ENCODE data around the gene CFAP210. TPM values are rescaled to one million over a fixed set of nuclear protein-coding genes. Genes with fewer than 3 reads are reported as not detected.

CFAP210 gene
- polyA plus RNA-seq, 3 donors from 2014 or later: not detected

- DNase-seq: no peak
- peak overlapping the region in 1 of 6 donors; percentile 34 for H3K27ac Mint-ChIP-seq
- no peak overlapping the region for H3K4me3 Mint-ChIP-seq
Measured at GRCh38 chr2:169659320-169659719, 34.9 kb downstream of the CFAP210 start.

DNA sequence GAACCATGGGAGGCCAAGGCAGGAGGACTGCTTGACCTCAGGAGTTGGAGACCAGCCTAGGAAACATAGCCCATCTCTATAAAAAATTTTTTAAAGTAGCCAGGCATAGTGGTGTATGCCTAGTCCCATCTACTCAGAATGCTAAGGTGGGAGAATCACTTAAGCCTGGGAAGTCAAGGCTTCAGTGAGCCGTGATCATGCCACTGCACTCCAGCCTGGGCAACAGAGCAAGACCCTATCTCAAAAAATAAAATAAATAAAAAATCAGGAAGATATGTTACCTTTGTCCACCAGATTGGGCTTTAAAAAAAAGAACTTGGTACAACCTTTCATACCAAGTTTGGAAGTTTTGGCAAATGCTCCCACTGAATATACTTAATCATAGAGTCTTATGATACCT lies 35.3 kb downstream of the CFAP210 start:
- Mint-ChIP-seq H3K4me3 (no peak overlapping the region), H3K9me3 (peaks cover 0 to under 1% (median 0%) of the 10 kb centered on the region in 6 donors), H3K36me3 (no peaks in the 10 kb centered on the region), H3K4me1 (no peaks in the 10 kb centered on the region), H3K27ac (no peak overlapping the region), H3K27me3 (ENCODE audit: low read depth in 3 of 3) (peaks cover 0 to 9% (median 4%) of the 10 kb centered on the region in 3 donors)
- DNase-seq: no peak

More at GRCh38 chr2:169659320-169659719, 34.9 kb downstream of the CFAP210 start:
- Mint-ChIP-seq H3K36me3 (no peaks in the 10 kb centered on the region), H3K27me3 (ENCODE audit: low read depth in 3 of 3) (peaks cover 0 to 9% (median 4%) of the 10 kb centered on the region in 3 donors), H3K4me1 (no peaks in the 10 kb centered on the region), H3K9me3 (peaks cover 0 to 2% (median 0%) of the 10 kb centered on the region in 6 donors)

GRCh38 chr2:169656164-169656563 lies 38.0 kb downstream of the CFAP210 start:
- H3K4me3 Mint-ChIP-seq: no peak overlapping the region
- DNase-seq: no peak
- H3K36me3 Mint-ChIP-seq: no peaks in the 10 kb centered on the region
- no peak overlapping the region for H3K27ac Mint-ChIP-seq
- H3K4me1 Mint-ChIP-seq: no peaks in the 10 kb centered on the region
- H3K9me3 Mint-ChIP-seq: no peaks in the 10 kb centered on the region
- H3K27me3 Mint-ChIP-seq (ENCODE audit: low read depth in 3 of 3): peaks cover 0 to 18% (median 8%) of the 10 kb centered on the region in 3 donors

- H3K27me3 Mint-ChIP-seq (ENCODE audit: low read depth in 3 of 3): peaks cover 0 to 15% (median 8%) of the 10 kb centered on the region in 3 donors
- H3K36me3 Mint-ChIP-seq: no peaks in the 10 kb centered on the region
- H3K9me3 Mint-ChIP-seq: no peaks in the 10 kb centered on the region
- H3K4me1 Mint-ChIP-seq: no peaks in the 10 kb centered on the region
- H3K4me3 Mint-ChIP-seq: no peak overlapping the region
- no peak overlapping the region for H3K27ac Mint-ChIP-seq
- DNase-seq: no peak
Measured at GRCh38 chr2:169653636-169654035, 40.6 kb downstream of the CFAP210 start.

- H3K27ac Mint-ChIP-seq: no peak overlapping the region
- H3K4me1 Mint-ChIP-seq: no peaks in the 10 kb centered on the region
- H3K27me3 Mint-ChIP-seq (ENCODE audit: low read depth in 3 of 3): peaks cover 2 to 12% (median 6%) of the 10 kb centered on the region in 3 donors
- DNase-seq: no peak
- no peak overlapping the region for H3K4me3 Mint-ChIP-seq
- H3K9me3 Mint-ChIP-seq: no peaks in the 10 kb centered on the region
- H3K36me3 Mint-ChIP-seq: no peaks in the 10 kb centered on the region
Measured at GRCh38 chr2:169649278-169649677, 44.9 kb downstream of the CFAP210 start.

DNA sequence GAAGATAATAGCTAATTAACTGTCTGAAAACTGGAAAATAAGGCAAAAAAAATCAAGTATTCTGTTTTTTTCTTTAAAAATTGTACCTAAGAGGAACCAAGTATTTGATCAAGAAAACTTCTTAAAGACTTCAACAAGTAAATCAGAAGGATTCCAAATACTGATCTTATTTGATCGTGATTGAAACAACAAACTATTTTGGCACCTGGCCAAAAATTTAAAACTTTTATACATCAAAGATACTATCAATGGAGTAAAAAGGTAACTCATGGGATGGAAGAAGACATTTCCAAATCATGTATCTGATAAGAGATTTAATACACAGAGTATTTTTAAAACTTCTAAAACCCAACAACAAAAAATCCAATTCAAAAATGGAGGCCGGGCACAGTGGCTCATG lies 46.7 kb downstream of the CFAP210 start:
- no peaks in the 10 kb centered on the region for H3K36me3 Mint-ChIP-seq
- no peak for DNase-seq
- no peaks in the 10 kb centered on the region for H3K4me1 Mint-ChIP-seq
- peaks cover 0 to 12% (median 2%) of the 10 kb centered on the region in 3 donors for H3K27me3 Mint-ChIP-seq (ENCODE audit: low read depth in 3 of 3)
- H3K9me3 Mint-ChIP-seq: no peaks in the 10 kb centered on the region
- H3K27ac Mint-ChIP-seq: no peak overlapping the region
- no peak overlapping the region for H3K4me3 Mint-ChIP-seq

GRCh38 chr2:169644173-169644572 lies 50.0 kb downstream of the CFAP210 start:
- Mint-ChIP-seq H3K27me3 (ENCODE audit: low read depth in 3 of 3) (peaks cover 0 to 2% (median 1%) of the 10 kb centered on the region in 3 donors), H3K4me3 (no peak overlapping the region), H3K27ac (no peak overlapping the region), H3K36me3 (peaks cover 0 to 4% (median 0%) of the 10 kb centered on the region in 3 donors), H3K4me1 (no peaks in the 10 kb centered on the region), H3K9me3 (no peaks in the 10 kb centered on the region)
- no peak for DNase-seq

DNA sequence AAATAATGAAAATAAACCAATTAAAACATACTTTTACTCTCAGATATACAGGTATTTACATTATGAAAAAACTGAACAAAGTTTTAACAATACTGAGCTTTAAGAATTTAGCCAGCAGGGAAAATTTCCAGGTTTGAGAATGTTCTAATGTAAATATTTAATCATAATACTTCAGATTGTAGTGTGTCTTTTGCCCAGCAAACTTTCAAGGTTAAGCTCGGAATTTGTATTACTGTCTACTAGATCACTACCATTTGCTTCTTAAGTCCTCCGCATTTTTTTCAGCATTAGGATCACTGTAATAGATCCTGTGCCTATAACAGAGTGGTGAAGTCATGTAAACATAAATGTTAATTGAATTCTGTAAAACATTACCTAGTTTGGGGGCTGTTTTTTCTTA lies 52.7 kb downstream of the CFAP210 start:
- H3K4me3 Mint-ChIP-seq: no peak overlapping the region
- peaks cover 0 to 4% (median 4%) of the 10 kb centered on the region in 3 donors for H3K36me3 Mint-ChIP-seq
- DNase-seq: no peak
- no peak overlapping the region for H3K27ac Mint-ChIP-seq
- no peaks in the 10 kb centered on the region for H3K27me3 Mint-ChIP-seq (ENCODE audit: low read depth in 3 of 3)
- no peaks in the 10 kb centered on the region for H3K9me3 Mint-ChIP-seq
- no peaks in the 10 kb centered on the region for H3K4me1 Mint-ChIP-seq

DNA sequence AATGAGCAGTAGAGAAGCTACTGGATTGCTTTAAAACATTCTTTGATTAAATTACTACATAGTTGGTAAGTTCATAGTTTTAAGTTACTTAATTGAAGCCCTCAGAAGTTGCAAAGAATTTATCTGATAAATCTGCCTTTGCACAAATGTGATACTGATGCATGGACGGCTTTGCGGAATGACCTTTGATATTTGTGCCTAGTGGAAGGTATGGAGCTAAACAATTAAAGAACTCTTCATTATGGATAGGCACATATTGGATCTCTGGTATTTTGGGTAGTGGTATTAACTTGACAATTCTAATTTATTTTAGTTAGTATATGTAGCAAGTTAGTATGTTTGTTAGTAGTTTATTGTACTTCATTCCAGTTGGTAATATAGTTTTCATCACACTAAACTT lies 54.1 kb downstream of the CFAP210 start:
- no peaks in the 10 kb centered on the region for H3K27me3 Mint-ChIP-seq (ENCODE audit: low read depth in 3 of 3)
- no peak overlapping the region for H3K27ac Mint-ChIP-seq

DNA sequence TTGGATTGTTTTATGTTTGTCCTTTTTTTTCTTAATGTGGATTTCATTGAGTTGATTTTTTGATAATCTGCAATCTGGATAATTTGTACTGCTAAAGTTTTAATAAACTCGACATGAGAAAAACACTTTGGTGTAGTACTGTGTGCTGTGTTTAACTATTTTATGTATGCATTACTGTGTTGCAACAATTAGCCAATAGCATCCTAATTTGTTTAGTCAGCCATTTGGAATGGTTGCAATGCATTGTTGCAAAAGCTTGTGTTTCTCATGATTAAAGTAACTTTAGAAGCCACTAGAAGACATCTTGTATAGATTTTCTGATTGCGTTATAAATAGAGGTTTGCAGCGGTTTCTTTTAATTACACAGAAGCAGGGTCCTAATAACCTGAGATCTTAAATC lies 56.6 kb downstream of the CFAP210 start:
- Mint-ChIP-seq H3K36me3 (peaks cover 13 to 19% (median 13%) of the 10 kb centered on the region in 3 donors), H3K9me3 (no peaks in the 10 kb centered on the region), H3K4me1 (no peaks in the 10 kb centered on the region), H3K4me3 (no peak overlapping the region), H3K27me3 (ENCODE audit: low read depth in 3 of 3) (no peaks in the 10 kb centered on the region), H3K27ac (no peak overlapping the region)
- DNase-seq: no peak

More for the DNA sequence above, 54.1 kb downstream of the CFAP210 start:
- DNase-seq: no peak
- H3K9me3 Mint-ChIP-seq: no peaks in the 10 kb centered on the region
- H3K4me3 Mint-ChIP-seq: no peak overlapping the region
- H3K36me3 Mint-ChIP-seq: peaks cover 0 to 4% (median 4%) of the 10 kb centered on the region in 3 donors
- H3K4me1 Mint-ChIP-seq: no peaks in the 10 kb centered on the region

- Mint-ChIP-seq H3K4me1 (no peaks in the 10 kb centered on the region), H3K9me3 (no peaks in the 10 kb centered on the region), H3K27me3 (ENCODE audit: low read depth in 3 of 3) (no peaks in the 10 kb centered on the region), H3K27ac (no peak overlapping the region), H3K4me3 (no peak overlapping the region), H3K36me3 (peaks cover 15 to 18% (median 17%) of the 10 kb centered on the region in 3 donors)
- DNase-seq: no peak
Measured at GRCh38 chr2:169636440-169637097, 57.6 kb downstream of the CFAP210 start.

- H3K4me3 Mint-ChIP-seq: no peak overlapping the region
- no peaks in the 10 kb centered on the region for H3K9me3 Mint-ChIP-seq
- DNase-seq: no peak
- H3K27me3 Mint-ChIP-seq (ENCODE audit: low read depth in 3 of 3): no peaks in the 10 kb centered on the region
- H3K27ac Mint-ChIP-seq: no peak overlapping the region
- peaks cover 13 to 16% of the 10 kb centered on the region in 2 donors for H3K4me1 Mint-ChIP-seq
- H3K36me3 Mint-ChIP-seq: peaks cover 4 to 14% (median 12%) of the 10 kb centered on the region in 3 donors
Measured at GRCh38 chr2:169625781-169626180, 68.4 kb downstream of the CFAP210 start.

GRCh38 chr2:169623235-169623634 lies 71.0 kb downstream of the CFAP210 start:
- peaks cover 26 to 38% of the 10 kb centered on the region in 2 donors for H3K4me1 Mint-ChIP-seq
- peak overlapping the region; percentile 8 to 80 (median 62) for H3K27ac Mint-ChIP-seq
- H3K4me3 Mint-ChIP-seq: no peak overlapping the region
- no peaks in the 10 kb centered on the region for H3K9me3 Mint-ChIP-seq
- H3K36me3 Mint-ChIP-seq: peaks cover 17 to 30% (median 26%) of the 10 kb centered on the region in 3 donors
- DNase-seq: no peak
- no peaks in the 10 kb centered on the region for H3K27me3 Mint-ChIP-seq (ENCODE audit: low read depth in 3 of 3)

GRCh38 chr2:169620509-169620908 lies 73.7 kb downstream of the CFAP210 start:
- H3K27me3 Mint-ChIP-seq (ENCODE audit: low read depth in 3 of 3): no peaks in the 10 kb centered on the region
- H3K4me1 Mint-ChIP-seq: peaks cover 34 to 56% of the 10 kb centered on the region in 2 donors
- peak overlapping the region in 2 of 6 donors; percentile 17 to 58 for H3K27ac Mint-ChIP-seq
- DNase-seq: no peak
- H3K36me3 Mint-ChIP-seq: peaks cover 31 to 55% (median 50%) of the 10 kb centered on the region in 3 donors
- no peaks in the 10 kb centered on the region for H3K9me3 Mint-ChIP-seq
- H3K4me3 Mint-ChIP-seq: no peak overlapping the region

GRCh38 chr2:169619946-169620345 lies 74.3 kb downstream of the CFAP210 start:
- Mint-ChIP-seq H3K27ac (peak overlapping the region in 1 of 6 donors; percentile 17), H3K4me1 (peaks cover 34 to 56% of the 10 kb centered on the region in 2 donors), H3K36me3 (peaks cover 36 to 57% (median 56%) of the 10 kb centered on the region in 3 donors), H3K4me3 (no peak overlapping the region), H3K9me3 (no peaks in the 10 kb centered on the region), H3K27me3 (ENCODE audit: low read depth in 3 of 3) (no peaks in the 10 kb centered on the region)
- DNase-seq: no peak
